GM12891 (cell line): ENCODE results near the gene GLOD4.
"Not testable (repeated sequence)": the region's sequence is repeated elsewhere in the genome, so short reads cannot be mapped to it uniquely, and the experiment has no call there.

Experiments
- DNase-seq: peaks from one replicate; pipeline ENCODE4 v3.0.0; 2011; ENCODE audit warnings: low spot score; ENCODE audit not compliant: insufficient read length
- FAIRE-seq: peaks from 2 replicates; lab custom pipeline; 2011; peaks lifted over from hg19 to GRCh38; lab: Jason Lieb, UNC
- PAX5 ChIP-seq: IDR thresholded peaks from 2 replicates; pipeline ENCODE4 v1.6.1; 2011; ENCODE audit warnings: low read length, moderate library complexity, mild to moderate bottlenecking; ENCODE audit not compliant: insufficient read depth, severe bottlenecking
- POLR2A ChIP-seq: IDR thresholded peaks from 2 replicates; pipeline ENCODE4 v1.6.1; 2011; ENCODE audit warnings: low read depth, low read length, control low read depth
- POLR2AphosphoS5 ChIP-seq: IDR thresholded peaks from 2 replicates; pipeline ENCODE4 v1.6.1; 2011; ENCODE audit warnings: low read depth, low read length, control low read depth
- POU2F2 ChIP-seq: IDR thresholded peaks from 2 replicates; pipeline ENCODE4 v1.6.1; 2011; ENCODE audit warnings: low read depth, mild to moderate bottlenecking, control low read depth, low read length, moderate library complexity
- SPI1 ChIP-seq: IDR thresholded peaks from 2 replicates; pipeline ENCODE4 v1.6.1; 2011; ENCODE audit warnings: low read depth, low read length, control low read depth
- TAF1 ChIP-seq: IDR thresholded peaks from 2 replicates; pipeline ENCODE4 v1.6.1; 2011; ENCODE audit warnings: low read depth, low read length, control low read depth

Gene GLOD4

DNA sequence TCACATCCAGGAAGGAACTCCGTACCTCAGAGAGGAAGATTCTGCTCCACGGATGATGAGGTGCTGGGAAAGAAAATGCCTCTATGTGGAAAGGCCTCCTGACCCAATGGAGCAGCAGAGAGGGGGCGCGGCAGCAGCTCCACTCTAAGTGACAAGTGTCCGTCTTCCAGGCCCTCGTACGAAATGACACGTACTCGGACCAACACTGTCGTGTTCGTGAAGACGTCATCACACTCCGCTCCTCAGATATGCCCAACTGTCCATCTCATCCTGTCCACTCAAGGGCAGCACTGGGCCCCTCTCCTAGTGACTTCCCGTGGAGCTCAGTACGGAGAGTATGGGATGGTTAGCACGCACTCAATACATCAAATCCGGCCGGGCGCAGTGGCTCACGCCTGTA is 32.3 kb upstream of the GLOD4 start:
- DNase-seq (no peak), FAIRE-seq (no peak)
- TF ChIP-seq TAF1 (no peak), POU2F2 (no peak), SPI1 (no peak), PAX5 (no peak), POLR2A (no peak), POLR2AphosphoS5 (no peak)

DNA sequence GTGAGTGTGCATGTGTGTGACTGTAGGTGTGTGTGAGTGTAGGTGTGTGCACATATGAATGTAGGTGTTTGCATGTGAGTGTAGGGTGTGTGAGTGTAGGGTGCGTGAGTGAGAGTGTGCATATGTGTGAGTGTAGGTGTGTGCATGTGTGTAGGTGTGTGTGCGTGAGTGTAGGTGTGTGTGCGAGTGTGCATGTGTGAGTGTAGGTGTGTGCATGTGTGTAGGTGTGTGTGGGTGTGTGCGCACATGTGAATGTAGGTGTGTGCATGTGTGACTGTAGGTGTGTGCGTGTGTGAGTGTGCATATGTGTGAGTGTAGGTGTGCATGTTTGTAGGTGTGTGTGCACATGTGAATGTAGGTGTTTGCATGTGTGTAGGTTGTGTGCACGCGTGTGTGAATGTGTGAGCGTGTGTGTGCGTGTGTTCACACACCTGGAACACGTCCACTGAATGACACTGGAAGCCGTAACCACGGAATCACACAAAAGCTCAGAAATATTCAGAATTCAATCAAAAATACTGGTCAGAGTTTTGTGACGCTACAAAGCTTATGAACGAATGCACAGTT is 30.6 kb upstream of the GLOD4 start:
- TF ChIP-seq POU2F2 (peak; percentile 53; the same call in 1 of the 2 replicates), TAF1 (no peak)
- DNase-seq (no peak), FAIRE-seq (peak; percentile 67)

DNA sequence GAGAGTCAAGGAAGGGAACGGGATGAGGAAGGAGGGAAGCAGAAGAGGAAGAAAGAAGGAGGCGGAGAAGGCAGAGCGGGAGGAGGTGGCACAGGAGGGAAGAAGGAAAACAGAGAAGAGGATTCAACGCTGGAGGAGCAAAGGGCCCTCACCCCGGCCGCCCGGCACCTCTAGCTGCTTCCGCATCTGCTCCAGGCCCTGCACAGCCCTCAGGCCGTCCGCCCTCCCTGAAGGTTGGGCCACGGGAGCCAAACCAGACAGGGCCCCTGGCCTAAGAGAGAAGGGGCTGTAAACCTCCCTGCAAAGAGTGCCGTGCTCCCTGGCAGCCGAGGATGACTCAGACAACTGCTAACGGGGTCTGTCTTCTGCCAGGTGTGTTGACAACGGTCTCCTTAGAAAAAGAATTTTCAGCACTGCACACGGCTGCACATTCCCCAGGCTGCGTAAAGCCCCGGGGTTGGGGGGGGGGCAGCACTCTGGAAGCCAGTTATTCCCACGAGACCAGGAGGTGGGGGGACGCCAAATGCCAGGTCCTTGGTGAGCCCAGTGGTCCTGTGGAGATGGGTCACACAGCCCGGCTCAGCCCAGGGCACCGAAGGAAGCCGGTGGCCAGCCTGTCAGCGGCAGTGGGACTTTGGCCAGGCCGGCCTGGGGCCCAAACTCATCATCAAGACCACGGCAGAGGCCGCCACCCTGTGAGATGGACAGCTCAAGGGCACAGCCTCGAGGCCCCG is 29.1 kb upstream of the GLOD4 start:
- no peak for DNase-seq
- no peak for TF ChIP-seq POLR2AphosphoS5
- FAIRE-seq = no peak

DNA sequence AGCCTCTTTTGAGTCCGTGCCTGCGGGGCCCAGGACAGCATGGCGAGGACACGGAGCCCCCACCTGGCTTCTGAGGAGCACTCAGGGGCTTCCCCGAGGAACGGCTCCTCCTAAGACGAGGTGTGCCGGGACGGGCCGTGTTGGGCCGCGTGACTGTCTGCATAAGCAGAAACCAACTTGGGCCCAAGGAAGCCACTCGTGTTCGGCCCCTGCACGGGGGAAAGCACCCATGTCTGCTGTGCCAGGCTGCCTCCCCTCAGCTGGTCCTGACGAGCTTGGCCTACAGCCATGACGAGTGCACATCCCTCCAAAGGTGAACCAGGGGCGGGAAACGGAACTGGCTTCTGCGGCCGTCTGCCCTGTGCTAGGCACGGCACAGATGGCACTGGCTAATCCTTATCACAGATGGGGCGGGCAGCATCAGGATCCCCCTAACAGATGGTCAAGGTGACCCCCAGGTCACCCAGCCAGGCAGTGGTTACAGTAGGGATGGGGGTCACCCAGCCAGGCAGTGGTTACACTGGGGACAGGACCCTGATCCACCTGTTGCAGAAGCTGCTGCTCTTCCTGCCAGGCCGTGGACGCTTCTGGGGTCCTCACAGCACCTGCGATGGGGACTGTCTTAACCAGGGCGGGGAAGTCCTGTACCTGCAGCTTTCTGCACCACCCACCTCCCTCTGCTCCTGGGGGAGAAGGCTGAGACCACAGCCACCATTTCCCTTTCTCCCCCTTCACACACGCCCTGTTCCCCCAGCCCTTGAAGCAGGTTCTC is 25.6 kb upstream of the GLOD4 start:
- FAIRE-seq (no peak), DNase-seq (no peak)
- TF ChIP-seq POLR2A (no peak), POLR2AphosphoS5 (no peak), TAF1 (no peak), POU2F2 (no peak), SPI1 (no peak), PAX5 (no peak)

DNA sequence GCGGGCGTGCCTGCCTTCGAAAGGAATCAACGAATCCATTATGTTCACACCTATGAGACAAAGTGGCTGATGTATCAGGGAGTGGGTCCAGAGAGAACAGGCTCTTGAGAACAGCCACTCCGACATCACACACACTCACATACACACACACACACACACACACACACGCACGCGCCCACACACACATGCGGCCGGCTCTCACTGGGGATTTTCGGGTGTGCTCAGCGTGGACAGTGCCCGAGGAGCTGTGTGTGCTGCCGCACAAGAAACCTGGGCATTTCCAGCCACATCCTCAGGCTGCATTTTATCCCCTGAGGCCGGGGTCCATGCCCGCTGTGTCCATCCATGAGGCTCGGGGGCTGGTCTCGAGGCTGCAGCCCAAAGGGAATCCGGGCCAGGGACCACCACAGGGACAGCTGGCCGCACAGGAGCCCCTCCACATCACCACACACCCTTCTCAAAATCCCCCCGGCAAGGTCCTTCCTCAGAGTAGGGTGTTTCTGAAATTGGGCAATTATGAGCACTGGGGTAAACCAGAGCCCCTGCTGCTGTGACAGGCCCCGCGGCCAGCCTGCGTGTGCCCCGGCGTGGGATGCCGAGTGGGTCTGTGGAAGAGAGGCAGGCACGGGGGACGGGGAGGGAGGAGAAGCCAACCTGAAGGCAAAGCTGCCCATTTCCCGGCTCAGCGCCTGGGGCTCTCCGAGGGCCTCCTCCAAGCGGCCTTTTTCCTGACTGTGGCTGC is 24.9 kb upstream of the GLOD4 start:
- DNase-seq (no peak), FAIRE-seq (no peak)
- no peak for TF ChIP-seq POLR2AphosphoS5
- no peak for TF ChIP-seq POLR2A
- no peak for TF ChIP-seq SPI1
- no peak for TF ChIP-seq POU2F2
- no peak for TF ChIP-seq PAX5

DNA sequence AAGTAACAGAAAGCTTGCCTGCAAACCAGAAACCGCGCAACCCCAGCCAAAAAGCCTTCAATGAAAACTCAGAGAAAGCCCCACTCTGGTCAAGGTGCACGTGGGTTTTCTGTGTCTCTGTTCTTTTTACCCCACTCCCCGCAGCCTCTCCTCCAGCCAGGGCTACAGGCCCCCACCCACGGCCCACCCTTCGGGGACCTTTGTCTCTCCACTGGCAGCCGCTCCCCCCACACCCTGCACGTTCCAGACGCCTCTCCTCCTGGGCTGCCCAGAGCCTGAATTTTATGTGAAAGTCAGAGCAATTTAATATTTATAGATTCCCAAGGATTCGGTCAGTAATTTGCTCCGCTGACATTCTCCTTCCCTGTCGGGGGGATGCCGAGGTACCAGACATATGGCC is 24.3 kb upstream of the GLOD4 start:
- FAIRE-seq = no peak
- TF ChIP-seq POLR2A (no peak), PAX5 (no peak), SPI1 (no peak), POU2F2 (no peak), TAF1 (no peak), POLR2AphosphoS5 (no peak)
- DNase-seq = no peak

DNA sequence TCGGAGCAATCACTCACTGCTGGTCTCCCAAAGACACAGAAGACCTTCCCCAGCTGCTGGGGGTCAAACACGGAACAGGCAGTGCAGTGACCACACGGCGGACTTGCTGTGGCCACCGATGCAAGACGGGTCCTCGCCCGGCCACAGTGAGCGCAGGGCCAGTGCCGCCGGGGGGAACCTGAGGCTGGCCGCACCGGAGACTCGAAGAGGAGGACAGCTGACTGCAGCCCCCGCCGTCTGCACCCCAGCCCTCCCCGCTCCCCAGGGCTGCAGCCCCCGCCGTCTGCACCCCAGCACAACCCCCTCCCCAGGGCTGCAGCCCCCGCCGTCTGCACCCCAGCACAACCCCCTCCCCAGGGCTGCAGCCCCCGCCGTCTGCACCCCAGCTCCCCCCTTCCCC is 23.8 kb upstream of the GLOD4 start:
- FAIRE-seq, DNase-seq: not testable (repeated sequence)

DNA sequence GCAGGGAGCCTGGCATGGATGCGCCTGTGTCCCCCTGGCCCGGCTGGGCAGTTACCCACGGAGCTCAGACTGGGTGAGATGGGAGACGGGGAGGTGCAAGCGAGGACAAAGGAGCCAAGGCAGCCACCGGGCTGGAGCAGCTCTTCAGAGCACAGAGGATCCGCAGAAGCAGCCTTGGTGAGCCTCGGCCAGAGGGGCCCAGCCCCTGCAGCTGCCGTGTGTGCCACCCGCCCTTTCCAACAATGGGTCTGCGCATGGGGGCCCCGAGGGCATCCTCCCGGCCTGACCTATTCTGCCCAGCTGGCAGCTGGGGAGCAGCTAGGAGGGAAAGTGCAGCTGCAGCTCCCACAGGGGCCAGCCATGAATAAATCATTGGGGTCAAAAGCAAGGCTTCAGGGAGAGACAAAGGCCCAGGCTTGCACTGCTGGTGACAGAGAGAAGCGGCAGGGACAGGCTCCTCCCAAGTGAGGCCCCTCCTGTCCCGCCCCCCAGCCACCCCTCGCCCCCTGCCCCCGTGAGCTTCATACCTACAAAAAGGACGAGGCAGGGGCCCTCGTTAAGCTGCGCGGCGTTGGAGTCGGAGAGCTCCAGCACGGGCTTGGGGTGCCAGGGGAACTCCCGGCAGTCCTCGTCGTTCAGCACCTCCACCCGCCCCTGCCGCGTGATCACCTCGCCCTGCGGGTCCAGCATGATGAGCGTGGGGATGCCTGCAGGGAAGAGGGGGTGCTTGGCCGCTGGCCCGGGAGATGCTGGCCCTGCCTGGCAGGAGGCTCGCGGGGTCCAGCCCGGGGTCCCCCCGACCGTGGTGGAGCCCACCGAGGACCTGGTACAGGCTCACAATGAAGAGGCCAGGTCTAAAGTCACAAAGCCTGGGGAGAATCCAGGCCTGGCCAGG is 22.7 kb upstream of the GLOD4 start:
- no peak for FAIRE-seq
- no peak for DNase-seq
- no peak for TF ChIP-seq SPI1
- TF ChIP-seq TAF1 = no peak
- TF ChIP-seq PAX5 = no peak
- TF ChIP-seq POLR2A = no peak
- no peak for TF ChIP-seq POLR2AphosphoS5
- no peak for TF ChIP-seq POU2F2
